HG02840 (cell line): ENCODE measurements around the gene STK31.
A peak's percentile ranks its signal among the peaks of the same experiment; 100 is the strongest.
"Not testable (repeated sequence)": the region's sequence is repeated elsewhere in the genome, so short reads cannot be mapped to it uniquely, and the experiment has no call there.

Experiments
- ATAC-seq: cut with Tn5 transposase; IDR thresholded peaks from one replicate; pipeline ENCODE4 v1.9.1; 2021; ENCODE audit warnings: mild to moderate bottlenecking, moderate library complexity, moderate number of reproducible peaks; ENCODE audit not compliant: unreplicated experiment, low FRiP score

The STK31 gene, protein sequence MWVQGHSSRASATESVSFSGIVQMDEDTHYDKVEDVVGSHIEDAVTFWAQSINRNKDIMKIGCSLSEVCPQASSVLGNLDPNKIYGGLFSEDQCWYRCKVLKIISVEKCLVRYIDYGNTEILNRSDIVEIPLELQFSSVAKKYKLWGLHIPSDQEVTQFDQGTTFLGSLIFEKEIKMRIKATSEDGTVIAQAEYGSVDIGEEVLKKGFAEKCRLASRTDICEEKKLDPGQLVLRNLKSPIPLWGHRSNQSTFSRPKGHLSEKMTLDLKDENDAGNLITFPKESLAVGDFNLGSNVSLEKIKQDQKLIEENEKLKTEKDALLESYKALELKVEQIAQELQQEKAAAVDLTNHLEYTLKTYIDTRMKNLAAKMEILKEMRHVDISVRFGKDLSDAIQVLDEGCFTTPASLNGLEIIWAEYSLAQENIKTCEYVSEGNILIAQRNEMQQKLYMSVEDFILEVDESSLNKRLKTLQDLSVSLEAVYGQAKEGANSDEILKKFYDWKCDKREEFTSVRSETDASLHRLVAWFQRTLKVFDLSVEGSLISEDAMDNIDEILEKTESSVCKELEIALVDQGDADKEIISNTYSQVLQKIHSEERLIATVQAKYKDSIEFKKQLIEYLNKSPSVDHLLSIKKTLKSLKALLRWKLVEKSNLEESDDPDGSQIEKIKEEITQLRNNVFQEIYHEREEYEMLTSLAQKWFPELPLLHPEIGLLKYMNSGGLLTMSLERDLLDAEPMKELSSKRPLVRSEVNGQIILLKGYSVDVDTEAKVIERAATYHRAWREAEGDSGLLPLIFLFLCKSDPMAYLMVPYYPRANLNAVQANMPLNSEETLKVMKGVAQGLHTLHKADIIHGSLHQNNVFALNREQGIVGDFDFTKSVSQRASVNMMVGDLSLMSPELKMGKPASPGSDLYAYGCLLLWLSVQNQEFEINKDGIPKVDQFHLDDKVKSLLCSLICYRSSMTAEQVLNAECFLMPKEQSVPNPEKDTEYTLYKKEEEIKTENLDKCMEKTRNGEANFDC

DNA sequence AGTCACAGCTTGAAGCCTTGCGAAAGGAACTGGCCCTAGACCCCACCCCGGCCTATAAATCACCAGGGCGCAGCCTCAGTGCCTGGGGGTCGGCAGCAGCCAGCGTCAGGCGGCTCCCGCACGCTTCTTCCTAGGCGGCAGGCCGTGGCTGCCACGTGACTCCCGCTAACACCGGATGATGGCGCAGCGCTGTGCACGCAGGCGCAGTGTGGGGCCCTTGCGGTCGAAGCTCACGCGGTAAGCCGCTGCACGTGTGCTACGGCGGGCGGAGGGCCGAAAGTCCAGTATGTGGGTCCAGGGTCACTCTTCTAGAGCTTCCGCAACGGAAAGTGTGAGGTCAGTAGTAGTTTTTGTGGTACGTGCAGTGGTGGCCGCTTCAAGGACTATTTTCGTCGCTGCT, at the start of gene STK31:
STK31 (plus strand) TSS at position 220 of the 400 bp plus-strand sequence; CDS start at position 287, 67 bp downstream.
- ATAC-seq, result no peak

DNA sequence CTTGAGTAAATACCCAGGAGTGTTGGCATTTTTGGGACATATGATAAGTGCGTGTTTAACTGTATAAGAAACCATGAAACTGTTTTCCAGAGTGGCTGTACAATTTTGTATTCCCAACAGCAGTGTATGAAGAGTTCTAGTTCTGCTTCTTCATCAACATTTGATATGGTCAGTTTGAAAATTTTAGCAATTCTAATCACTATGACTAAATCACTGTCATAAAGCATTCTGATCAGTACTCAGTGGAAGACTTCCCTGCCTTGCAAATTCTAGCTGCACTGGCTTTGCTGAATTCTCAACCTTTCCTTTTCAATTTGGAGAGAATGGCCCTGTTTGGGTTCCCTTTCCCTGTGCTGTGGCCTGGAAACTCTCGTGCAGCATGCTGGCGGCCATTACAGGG, 48.6 kb upstream of the STK31 start:
- ATAC-seq, result no peak

DNA sequence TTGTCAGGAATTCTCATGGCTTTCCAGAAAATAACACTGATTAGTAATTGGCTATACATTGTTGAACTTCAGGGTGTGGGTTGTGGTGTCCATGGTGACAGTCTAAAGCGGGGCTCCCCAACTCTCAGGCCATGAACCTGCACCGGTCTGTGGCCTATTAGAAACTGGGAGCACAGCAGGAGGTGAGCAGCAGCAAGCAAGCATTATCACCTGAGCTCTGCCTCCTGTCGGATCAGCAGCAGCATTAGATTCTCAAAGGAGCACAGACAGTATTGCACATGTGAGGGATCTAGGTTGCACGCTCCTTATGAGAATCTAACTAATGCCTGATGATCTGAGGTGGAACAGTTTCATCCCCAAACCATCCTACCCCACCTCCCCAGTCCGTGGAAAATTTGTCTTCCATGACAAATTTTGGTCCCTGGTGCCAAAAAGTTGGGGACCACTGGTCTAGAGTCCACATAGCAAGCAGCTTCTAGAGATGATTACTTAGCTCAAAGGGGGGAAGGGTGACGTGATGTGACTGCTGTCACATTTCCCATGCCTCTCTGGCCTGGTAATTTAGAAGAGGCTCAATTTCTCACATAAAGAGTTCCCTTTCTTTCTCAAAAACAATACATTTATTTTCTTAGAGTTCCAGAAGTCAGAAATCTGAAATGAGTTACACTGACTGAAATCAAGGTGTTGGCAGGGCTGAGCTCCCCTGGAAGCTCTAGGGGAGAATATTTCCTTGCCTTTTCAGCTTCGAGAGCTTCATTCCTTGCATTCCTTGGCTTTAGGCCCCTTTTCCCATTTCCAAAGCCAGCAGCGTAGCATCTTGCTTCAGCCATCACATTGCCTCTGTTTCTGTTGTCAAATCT, 47.7 kb upstream of the STK31 start:
- ATAC-seq, result no peak

DNA sequence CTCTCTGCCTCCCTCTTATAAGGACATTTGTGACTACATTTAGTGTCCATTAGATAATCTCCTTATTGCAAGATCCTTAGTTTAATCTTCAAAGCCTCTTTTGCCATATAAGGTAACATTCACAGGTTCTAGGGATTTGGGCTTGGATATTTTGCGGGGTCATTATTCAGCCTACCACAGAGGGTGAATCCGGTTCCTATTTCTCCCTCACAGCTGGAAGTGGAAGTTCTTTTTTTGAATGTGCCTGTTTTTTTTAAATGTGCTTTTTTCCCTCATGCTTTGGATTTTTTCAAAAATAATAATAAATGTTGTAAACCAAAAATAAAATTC, 47.1 kb upstream of the STK31 start:
- ATAC-seq, result no peak

DNA sequence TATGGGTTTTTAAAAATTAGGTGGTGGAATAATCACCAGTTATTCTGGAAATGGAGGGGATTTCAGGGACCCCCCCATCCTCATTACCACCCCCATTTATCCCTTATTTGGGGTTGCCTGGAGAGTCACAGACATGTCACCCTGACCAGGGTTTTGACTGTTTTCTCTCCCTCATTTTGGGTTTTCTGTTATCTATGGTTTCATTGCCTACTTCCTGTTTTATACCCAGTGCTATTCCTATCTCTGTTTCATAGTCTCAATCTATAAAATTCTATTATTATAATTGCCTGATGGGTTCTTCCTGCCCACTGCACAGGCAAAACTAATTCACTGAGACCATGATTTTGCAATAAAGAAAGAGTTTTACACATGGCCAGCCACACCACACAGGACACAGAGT, 45.9 kb upstream of the STK31 start:
- no peak for ATAC-seq

DNA sequence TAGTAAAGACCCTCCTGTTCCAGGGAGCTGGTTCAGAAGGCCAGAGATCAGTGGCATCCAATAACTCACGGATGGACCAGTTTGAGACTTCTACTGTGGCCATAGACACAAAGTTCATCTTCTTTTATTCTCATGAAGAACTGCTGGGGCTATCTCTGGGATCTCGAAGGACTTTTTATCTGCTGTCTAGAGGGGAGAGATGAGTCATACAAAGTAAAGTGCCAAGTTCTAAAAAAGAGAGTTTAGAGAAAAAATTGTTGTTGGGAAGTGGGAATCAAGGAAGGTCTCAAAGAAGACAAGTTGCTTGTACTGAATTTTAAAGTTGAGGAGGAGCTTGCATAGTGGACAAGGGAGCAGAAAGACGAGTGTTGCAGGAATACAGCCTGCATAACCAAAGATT, 38.0 kb upstream of the STK31 start:
- ATAC-seq, result no peak

DNA sequence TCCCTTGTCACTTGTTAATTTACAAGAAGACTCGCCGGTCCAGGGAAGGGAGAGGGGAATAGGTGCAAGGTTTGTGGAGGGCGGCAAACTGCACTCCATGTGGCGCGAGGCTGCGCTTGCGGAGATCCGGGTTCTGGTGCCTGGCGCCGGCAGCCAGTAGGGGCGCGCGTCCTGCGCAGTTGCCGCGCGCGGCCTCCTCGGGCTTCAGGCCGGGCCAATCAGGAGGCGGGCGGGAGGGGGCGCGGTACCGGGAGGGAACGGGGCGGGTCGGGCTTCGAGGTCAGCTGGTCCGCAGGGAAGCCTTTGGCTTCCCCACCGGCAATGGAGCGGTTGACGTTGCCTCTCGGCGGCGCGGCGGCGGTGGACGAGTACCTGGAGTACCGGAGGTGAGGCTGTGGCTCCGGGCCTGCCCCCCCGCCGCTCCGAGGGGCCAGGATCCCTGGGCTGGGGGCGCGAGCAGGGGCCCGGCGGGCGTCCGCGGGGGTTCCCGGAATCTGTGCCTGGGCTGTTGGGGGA, 30.1 kb upstream of the STK31 start, which contains the start of gene FAM221A:
FAM221A (plus strand) TSS at position 302 of the 516 bp plus-strand sequence; CDS start at position 322, 20 bp downstream.
- peak; percentile 88 for ATAC-seq

DNA sequence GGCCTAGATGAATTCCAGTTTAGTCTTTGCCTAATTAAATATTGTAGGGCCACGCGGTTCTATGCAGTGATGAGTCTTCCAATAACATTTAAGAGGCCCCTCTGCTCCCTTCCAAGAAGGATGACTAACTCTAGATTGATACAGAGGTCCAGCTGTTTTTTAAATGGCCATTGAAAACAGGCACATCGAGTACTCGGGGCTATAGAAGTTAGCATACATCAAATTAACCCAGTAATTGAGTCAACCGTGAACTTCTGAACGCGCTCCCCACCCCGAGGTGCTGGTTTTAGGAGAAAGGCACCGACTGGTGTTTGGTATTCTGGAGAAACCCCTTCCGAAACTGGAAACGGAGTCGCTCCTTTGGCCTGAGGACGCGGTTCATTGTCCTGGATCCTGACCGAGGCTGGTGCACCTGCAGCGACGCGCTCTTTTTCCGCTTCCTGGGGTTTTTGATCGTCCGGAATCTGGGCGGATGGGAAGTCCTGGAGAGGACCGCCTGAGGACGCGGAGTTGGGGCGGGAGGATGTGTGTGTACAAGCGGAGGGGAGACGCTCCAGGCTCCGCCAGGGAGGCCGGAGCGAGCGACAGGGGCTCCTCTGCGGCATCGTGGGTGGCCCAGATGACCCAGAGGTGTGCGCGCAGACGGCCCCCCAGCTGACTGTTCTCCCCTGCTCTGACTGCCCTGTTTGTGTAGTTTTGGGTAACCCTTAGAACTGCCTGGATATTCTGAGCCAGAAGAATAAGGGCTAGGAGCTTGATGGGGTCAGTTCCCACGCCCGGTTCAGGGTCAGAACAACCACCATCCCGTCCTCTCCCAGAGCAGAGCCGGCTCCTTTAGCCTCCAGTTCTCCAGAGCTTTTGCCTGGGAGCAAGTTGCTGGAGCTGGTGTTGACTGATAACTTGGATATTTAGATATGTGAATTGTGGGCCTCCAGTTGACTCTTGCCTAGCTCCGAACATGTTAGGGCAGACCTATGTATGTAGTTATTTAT, 29.3 kb upstream of the STK31 start:
- ATAC-seq, result peak; percentile 23

DNA sequence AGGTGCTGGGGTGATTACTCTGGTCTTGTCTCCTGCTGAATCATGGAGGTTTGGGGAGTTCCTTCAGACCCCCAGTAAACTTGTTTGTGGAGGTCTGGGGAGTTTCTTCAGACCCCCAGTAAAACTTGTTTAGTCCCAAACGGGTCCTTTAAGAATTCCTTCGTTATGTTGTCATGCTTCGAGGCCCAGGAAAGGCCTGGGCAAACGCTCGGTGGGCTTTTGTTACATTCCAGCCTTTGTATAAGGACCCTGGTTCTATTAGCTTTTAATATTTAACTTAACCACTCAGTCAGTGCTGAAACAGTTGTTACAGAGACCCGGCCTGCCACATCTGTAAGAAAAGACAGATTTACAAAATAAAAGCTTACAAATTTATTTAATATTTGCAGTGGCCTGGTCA, 26.0 kb upstream of the STK31 start:
- ATAC-seq, result not testable (repeated sequence)

DNA sequence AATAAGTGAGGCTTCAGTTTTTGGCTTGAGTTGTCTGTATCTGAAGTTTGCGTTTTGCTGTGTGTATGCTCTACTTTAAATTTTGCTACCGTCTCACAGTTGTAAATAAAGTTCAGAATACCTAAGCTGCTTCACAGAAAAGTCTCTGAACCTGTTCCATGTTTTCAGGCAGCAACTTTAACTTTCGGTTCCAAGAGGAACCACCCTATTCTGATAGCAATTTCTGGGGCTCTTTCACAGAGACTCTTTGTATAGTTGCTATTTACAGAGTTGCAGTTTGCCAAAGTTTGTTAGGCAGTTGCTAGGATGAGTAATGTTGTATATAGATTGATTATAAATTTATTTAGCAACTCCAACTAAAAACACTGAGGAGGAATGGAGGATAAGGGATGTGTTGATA, 24.3 kb upstream of the STK31 start:
- ATAC-seq, result no peak

DNA sequence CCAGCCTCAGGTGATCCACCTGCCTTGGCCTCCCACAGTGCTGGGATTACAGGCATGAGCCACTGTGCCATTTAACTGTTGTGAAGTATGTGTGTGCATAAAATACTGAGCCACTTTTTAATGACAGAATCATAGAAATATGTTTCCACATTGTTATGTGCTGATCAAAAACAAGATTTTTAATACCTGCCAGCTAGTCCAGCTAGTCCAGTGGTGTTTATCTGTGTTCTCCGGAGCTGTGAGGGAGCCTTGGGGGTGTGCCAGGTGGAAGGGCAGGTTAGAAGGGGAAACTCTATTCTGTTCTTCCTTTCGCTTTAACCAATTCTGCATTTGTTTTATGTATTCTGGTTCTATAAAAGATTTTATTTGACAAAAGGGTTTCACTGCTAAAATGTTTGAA, 23.0 kb upstream of the STK31 start:
- no peak for ATAC-seq

DNA sequence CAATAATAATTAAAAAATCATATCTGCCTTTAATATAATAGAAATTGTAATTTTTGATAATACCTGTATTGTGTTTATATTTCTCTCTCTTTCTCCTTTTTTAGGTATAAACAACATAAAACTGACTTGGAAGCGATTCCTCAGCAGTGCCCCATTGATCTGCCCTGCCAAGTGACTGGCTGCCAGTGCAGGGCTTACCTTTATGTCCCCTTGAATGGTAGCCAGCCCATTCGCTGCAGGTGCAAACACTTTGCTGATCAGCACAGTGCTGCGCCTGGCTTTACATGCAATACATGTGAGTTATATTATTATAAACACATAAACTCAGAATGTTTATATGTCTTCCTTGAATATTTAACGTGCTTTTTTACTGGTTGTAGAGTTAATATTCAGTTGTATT, 20.9 kb upstream of the STK31 start:
- ATAC-seq, result no peak

DNA sequence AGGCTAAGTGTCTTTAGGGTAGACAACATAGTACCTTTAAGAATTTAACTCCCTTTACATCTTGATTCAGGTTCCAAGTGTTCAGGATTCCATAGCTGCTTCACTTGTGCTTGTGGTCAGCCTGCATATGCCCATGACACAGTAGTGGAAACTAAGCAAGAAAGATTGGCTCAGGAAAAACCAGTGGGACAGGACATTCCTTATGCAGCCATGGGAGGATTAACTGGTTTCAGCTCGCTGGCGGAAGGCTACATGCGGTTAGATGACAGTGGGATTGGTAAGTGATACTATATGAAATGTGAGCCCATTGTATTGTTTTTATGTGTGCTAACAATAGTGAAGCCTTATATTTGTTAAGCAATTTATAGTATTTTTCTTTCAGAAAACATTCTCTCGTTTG, 18.7 kb upstream of the STK31 start:
- no peak for ATAC-seq

DNA sequence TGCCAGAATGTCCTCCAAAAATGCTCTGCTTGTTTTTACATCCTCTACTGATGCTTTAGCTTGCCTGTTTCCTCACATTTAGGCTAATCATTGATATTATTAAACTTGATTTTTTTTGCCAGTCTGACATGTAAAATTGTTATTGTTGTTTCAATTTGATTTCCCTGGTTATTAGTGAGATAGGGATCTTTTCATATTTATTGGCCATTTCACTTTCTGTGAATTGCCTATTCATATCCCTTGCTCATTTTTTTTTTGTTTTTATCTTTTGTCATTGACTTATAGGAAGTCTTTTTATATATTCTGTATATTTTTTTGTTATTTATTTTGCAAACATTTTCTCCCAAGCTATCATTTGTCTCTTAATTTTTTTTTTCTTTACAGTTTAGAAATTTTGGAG, 16.8 kb upstream of the STK31 start:
- no peak for ATAC-seq

DNA sequence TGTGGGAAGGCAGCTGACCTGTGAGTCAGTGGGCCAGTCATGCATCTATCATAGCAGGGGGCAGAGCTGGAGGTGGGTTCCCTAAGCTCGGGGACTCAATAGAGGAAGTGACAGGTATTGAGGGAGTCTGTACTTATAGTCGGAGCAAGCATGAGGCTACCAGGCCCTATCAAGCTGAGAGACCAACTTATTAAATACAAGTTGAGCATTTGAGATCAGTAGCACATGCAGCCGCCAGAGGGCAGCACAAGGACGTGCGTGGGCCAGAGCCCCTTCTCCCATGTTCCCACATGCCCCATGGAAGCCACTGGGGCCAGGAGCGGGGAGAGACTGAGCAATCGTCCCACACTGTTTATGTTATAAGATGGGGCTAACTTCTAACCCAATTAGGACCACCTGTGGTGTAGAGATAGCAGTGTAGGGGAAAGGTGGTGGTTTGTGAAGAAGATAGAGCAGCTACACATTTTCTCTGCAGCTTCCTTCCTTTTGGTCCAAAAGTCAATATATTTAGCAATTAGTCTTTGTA, 13.0 kb upstream of the STK31 start:
- ATAC-seq, result no peak

DNA sequence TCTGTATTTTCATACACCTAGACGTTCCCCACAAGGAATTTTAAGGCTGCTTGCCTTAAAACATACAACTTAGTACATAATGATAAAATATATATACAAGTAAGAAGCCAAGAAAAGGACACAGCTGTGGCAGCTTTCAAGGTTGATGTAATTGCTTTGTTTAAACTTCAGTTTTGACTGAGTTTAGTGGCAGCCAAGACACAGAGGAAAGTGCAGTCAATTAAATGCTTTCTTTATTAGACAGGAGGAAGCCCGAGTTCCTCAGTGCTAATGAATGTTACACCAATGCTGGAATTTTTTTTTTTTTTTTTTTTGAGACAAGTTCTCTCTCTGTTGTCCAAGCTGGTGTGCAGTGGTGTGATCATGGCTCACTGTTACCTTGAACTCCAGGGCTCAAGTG, 11.2 kb upstream of the STK31 start:
- ATAC-seq, result no peak

DNA sequence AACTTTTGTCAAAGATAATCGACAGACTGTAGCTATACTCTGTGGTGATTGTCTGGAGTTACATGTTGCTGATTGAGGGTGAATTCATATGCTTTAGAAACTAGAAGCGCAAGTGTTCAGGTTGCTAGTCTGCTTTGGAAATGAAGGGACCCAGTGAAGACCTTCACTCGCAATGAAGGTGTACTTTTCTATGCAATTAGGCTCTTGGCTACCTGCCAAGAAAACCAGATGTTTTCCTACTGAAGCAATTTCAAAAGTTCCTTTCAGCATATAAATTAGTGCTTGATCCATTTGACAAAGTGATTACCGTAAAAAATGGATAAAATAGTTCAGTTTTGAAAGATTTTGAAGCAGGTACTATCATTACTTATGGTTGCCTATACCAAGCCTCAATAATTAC, 10.0 kb upstream of the STK31 start:
- no peak for ATAC-seq

DNA sequence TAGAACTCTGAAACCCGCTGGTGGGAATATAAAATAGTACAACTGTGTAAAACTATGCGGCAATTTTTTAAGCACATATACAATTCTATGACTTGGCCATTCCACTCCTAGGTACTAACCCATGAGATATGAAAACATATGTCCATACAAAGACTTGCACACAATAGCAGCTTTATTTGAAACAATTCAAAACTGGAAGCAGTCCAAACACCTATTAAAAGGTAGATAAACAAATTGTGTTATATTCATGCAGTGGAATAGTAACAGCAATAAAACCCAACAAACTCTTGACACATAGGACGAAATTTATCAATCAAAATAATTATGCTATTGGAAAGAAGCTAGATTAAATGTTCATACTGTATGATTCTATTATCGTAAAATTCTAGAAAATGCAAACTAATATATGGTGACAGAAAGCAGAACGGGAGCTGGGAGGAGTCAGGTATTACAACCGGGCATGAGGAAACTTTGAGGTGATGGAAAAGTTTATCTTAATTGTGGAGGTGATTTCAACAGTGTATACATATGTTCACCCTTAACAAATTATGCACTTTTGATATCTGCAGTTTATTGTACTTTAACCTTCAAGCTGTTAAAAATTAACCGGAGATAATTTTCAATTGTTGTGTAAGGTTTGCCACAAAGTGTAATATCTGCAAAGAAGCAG, 803 bp upstream of the STK31 start:
- no peak for ATAC-seq
